ENCODE measurements around the gene RANBP17.

RANBP17 gene

GRCh38 chr5:171092194-171092593 lies 230.4 kb downstream of the RANBP17 start:
- no peak for TF ChIP-seq LEF1 (IDR thresholded peaks at IDR 0.05; ENCODE audit: borderline replicate concordance)
- no peak for TF ChIP-seq ELF4 (IDR thresholded peaks at IDR 0.05)
- TF ChIP-seq, protein P1, sequence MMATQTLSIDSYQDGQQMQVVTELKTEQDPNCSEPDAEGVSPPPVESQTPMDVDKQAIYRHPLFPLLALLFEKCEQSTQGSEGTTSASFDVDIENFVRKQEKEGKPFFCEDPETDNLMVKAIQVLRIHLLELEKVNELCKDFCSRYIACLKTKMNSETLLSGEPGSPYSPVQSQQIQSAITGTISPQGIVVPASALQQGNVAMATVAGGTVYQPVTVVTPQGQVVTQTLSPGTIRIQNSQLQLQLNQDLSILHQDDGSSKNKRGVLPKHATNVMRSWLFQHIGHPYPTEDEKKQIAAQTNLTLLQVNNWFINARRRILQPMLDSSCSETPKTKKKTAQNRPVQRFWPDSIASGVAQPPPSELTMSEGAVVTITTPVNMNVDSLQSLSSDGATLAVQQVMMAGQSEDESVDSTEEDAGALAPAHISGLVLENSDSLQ (IDR thresholded peaks at IDR 0.05): no peak
- TF ChIP-seq ARNT (IDR thresholded peaks at IDR 0.05): no peak
- no peak for TF ChIP-seq SP1 (IDR thresholded peaks at IDR 0.05)
- TF ChIP-seq CTBP1 (IDR thresholded peaks at IDR 0.05; ENCODE audit: borderline replicate concordance): no peak
- ChIA-PET CTCF (interaction anchor here (0.6 kb wide), 2 partner anchors 27 to 200 kb away, joined by 4 to 5 read pairs; no protein-coding TSS in a partner anchor), POLR2A (no interaction called here)
- no peak for DNase-seq (ENCODE audit: extremely low spot score)

- POLR2A ChIA-PET: no interaction called here
- CTCF ChIA-PET: no interaction called here
- no peak for TF ChIP-seq SP1 (IDR thresholded peaks at IDR 0.05)
- TF ChIP-seq ELF4 (IDR thresholded peaks at IDR 0.05): no peak
- TF ChIP-seq, protein P1 (IDR thresholded peaks at IDR 0.05): no peak
- TF ChIP-seq NFRKB (IDR thresholded peaks at IDR 0.05): no peak
- no peak for TF ChIP-seq FOXK2 (IDR thresholded peaks at IDR 0.05)
- TF ChIP-seq ZNF384 (IDR thresholded peaks at IDR 0.05): no peak
- no peak for TF ChIP-seq CTBP1 (IDR thresholded peaks at IDR 0.05; ENCODE audit: borderline replicate concordance)
- DNase-seq (ENCODE audit: extremely low spot score): no peak
These were observed 231.8 kb downstream of the RANBP17 start for GRCh38 chr5:171093598-171093997.

DNA sequence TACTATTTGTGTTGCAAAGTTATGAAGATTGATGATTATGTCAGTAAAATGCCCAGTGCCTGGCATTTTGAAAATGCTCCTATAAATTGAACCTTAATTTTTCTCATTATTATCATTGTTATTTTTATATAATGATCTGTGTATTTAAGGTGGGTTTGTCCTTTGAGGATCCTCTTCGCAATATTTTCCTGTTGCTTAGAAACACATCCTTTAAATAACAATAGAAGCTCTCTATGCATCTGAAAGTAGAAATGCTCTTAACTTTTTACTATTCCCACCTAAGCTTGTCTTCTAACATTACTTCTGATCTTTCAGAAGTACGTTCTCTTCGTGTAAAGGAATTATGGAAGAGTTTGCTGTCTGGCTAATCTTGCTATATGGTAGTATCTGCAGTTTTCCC lies 232.5 kb downstream of the RANBP17 start:
- TF ChIP-seq FOXA1 (IDR thresholded peaks at IDR 0.05) (no peak), LEF1 (IDR thresholded peaks at IDR 0.05; ENCODE audit: borderline replicate concordance) (no peak), HDGF (IDR thresholded peaks at IDR 0.05; ENCODE audit: borderline replicate concordance) (no peak), L3MBTL2 (conservative IDR thresholded peaks at IDR 0.05) (no peak), ZNF384 (IDR thresholded peaks at IDR 0.05) (no peak), BHLHE40 (IDR thresholded peaks at IDR 0.05; ENCODE audit: borderline replicate concordance) (no peak), TARDBP (IDR thresholded peaks at IDR 0.05) (no peak), SP1 (IDR thresholded peaks at IDR 0.05) (no peak), CTBP1 (IDR thresholded peaks at IDR 0.05; ENCODE audit: borderline replicate concordance) (no peak), ARNT (IDR thresholded peaks at IDR 0.05) (no peak), SUZ12 (IDR thresholded peaks at IDR 0.05) (no peak), NFRKB (IDR thresholded peaks at IDR 0.05) (no peak), ELF4 (IDR thresholded peaks at IDR 0.05) (no peak), FOXM1 (IDR thresholded peaks at IDR 0.05; ENCODE audit: borderline replicate concordance) (no peak), FOXK2 (IDR thresholded peaks at IDR 0.05) (no peak)
- TF ChIP-seq, protein P1 (IDR thresholded peaks at IDR 0.05): no peak
- no peak for DNase-seq (ENCODE audit: extremely low spot score)
- CTCF ChIA-PET: no interaction called here
- POLR2A ChIA-PET: no interaction called here

DNA sequence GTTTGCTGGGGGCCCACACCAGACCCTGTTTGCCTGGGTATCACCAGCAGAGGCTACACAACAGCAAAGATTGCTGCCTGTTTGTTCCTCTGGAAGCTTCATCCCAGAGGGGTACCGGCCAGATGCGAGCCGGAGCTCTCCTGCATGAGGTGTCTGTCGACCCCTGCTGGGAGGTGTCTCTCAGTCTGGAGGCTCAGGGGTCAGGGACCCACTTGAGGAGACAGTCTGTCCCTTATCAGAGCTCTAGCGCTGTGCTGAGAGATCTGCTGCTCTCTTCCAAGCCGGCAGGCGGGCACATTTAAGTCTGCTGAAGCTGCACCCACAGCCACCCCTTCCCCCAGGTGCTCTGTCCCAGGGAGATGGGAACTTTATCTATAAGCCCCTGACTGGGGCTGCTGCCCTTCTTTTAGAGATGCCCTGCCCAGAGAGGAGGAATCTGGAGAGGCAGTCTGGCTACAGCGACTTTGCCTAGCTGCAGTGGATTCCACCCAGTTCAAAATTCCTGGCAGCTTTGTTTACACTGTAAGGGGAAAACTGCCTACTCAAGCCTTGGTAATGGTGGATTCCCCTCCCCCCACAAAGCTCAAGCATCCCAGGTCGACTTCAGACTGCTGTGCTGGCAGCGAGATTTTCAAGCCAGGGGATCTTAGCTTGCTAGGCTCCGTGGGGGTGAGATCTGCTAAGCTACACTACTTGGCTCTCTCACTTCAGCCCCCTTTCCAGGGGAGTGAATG lies 241.2 kb downstream of the RANBP17 start:
- no peak for DNase-seq (ENCODE audit: extremely low spot score)
- ChIA-PET CTCF (interaction anchor here (0.6 kb wide), 1 partner anchor 51 kb away, joined by 5 read pairs; no protein-coding TSS in a partner anchor), POLR2A (no interaction called here)
- TF ChIP-seq ZNF384 (IDR thresholded peaks at IDR 0.05): no peak
- no peak for TF ChIP-seq NFRKB (IDR thresholded peaks at IDR 0.05)
- no peak for TF ChIP-seq BHLHE40 (IDR thresholded peaks at IDR 0.05; ENCODE audit: borderline replicate concordance)
- no peak for TF ChIP-seq ARNT (IDR thresholded peaks at IDR 0.05)

GRCh38 chr5:171107669-171108068 lies 245.9 kb downstream of the RANBP17 start:
- no peak for DNase-seq (ENCODE audit: extremely low spot score)
- CTCF ChIA-PET: no interaction called here
- POLR2A ChIA-PET: no interaction called here
- no peak for TF ChIP-seq ELF4 (IDR thresholded peaks at IDR 0.05)
- TF ChIP-seq ARNT (IDR thresholded peaks at IDR 0.05): no peak
- no peak for TF ChIP-seq ZNF384 (IDR thresholded peaks at IDR 0.05)
- no peak for TF ChIP-seq HDGF (IDR thresholded peaks at IDR 0.05; ENCODE audit: borderline replicate concordance)
- no peak for TF ChIP-seq FOXK2 (IDR thresholded peaks at IDR 0.05)
- no peak for TF ChIP-seq L3MBTL2 (conservative IDR thresholded peaks at IDR 0.05)
- TF ChIP-seq, protein P1 (IDR thresholded peaks at IDR 0.05): no peak
- TF ChIP-seq LEF1 (IDR thresholded peaks at IDR 0.05; ENCODE audit: borderline replicate concordance): no peak
- TF ChIP-seq CTBP1 (IDR thresholded peaks at IDR 0.05; ENCODE audit: borderline replicate concordance): no peak
- TF ChIP-seq SP1 (IDR thresholded peaks at IDR 0.05): no peak
- TF ChIP-seq TARDBP (IDR thresholded peaks at IDR 0.05): no peak
- TF ChIP-seq SUZ12 (IDR thresholded peaks at IDR 0.05): no peak
- no peak for TF ChIP-seq FOXA1 (IDR thresholded peaks at IDR 0.05)

GRCh38 chr5:171115519-171115918 lies 253.7 kb downstream of the RANBP17 start:
- POLR2A ChIA-PET: no interaction called here
- CTCF ChIA-PET: no interaction called here

More at GRCh38 chr5:171115519-171115918, 253.7 kb downstream of the RANBP17 start:
- TF ChIP-seq SP1 (IDR thresholded peaks at IDR 0.05) (no peak), TARDBP (IDR thresholded peaks at IDR 0.05) (no peak), LEF1 (IDR thresholded peaks at IDR 0.05; ENCODE audit: borderline replicate concordance) (no peak), NFRKB (IDR thresholded peaks at IDR 0.05) (no peak), HDGF (IDR thresholded peaks at IDR 0.05; ENCODE audit: borderline replicate concordance) (no peak), ARNT (IDR thresholded peaks at IDR 0.05) (no peak), SUZ12 (IDR thresholded peaks at IDR 0.05) (no peak), FOXA1 (IDR thresholded peaks at IDR 0.05) (no peak), CTBP1 (IDR thresholded peaks at IDR 0.05; ENCODE audit: borderline replicate concordance) (no peak), ELF4 (IDR thresholded peaks at IDR 0.05) (no peak), FOXM1 (IDR thresholded peaks at IDR 0.05; ENCODE audit: borderline replicate concordance) (no peak), BHLHE40 (IDR thresholded peaks at IDR 0.05; ENCODE audit: borderline replicate concordance) (no peak), FOXK2 (IDR thresholded peaks at IDR 0.05) (no peak), ZNF384 (IDR thresholded peaks at IDR 0.05) (no peak), L3MBTL2 (conservative IDR thresholded peaks at IDR 0.05) (no peak)
- TF ChIP-seq, protein P1 (IDR thresholded peaks at IDR 0.05): no peak
- no peak for DNase-seq (ENCODE audit: extremely low spot score)

All from HEK293T (cell line).